Ovary (tissue), 9 donors: ENCODE results near the gene RIPK1. TPM values are rescaled to one million over a fixed set of nuclear protein-coding genes. Genes with fewer than 3 reads are reported as not detected.
"Not testable (repeated sequence)": the region's sequence is repeated elsewhere in the genome, so short reads cannot be mapped to it uniquely, and the experiment has no call there.

Source experiments
- DNase-seq, 5 donors: peaks; one replicate each; pipeline ENCODE4 v3.0.0-alpha.2; 2019 to 2020
- H3K27ac ChIP-seq, 2 donors: fragments of 200-600 bp; one replicate each; pipeline versions ENCODE4 v1.5.1 to v1.8.0; 2019 to 2022
- H3K27me3 ChIP-seq: fragments of 200-600 bp; one replicate; pipeline ENCODE4 v1.8.0; 2022
- H3K36me3 ChIP-seq: fragments of 200-600 bp; sonication (generic); one replicate; pipeline ENCODE4 v1.5.1; 2019
- H3K4me1 ChIP-seq: one replicate; pipeline ENCODE4 v1.8.1; 2013; ENCODE audit warnings: mild to moderate bottlenecking, moderate library complexity; ENCODE audit not compliant: insufficient read depth
- H3K4me3 ChIP-seq: fragments of 200-600 bp; sonication (generic); one replicate; pipeline ENCODE4 v1.5.1; 2017
- H3K9me3 ChIP-seq, 2 donors: fragments of 200-600 bp in 1 of 2; sonication (generic) in 1 of 2; one replicate each; pipeline versions ENCODE4 v1.5.1 to v1.8.1; 2013 to 2019; ENCODE audit warnings: mild to moderate bottlenecking in 1 of 2, moderate library complexity in 1 of 2
- EP300 ChIP-seq: sonication (generic); formaldehyde crosslinking; IDR thresholded peaks from one replicate; pipeline ENCODE4 v1.6.1; 2017; ENCODE audit warnings: antibody characterized with exemption
- POLR2A ChIP-seq: fragments of 450-650 bp; IDR thresholded peaks from one replicate; pipeline ENCODE4 v1.6.1; 2017; ENCODE audit warnings: antibody characterized with exemption, mild to moderate bottlenecking, moderate library complexity
- WGBS, 3 donors: extraction: QIAGEN DNeasy Blood & Tissue Kit in 1 of 3; methylation state at CpG; one replicate each; pipeline versions ENCODE4 v1.1.5 to v1.1.7; 2013 to 2017; 5-methylcytosine and 5-hydroxymethylcytosine counted together
- intact Hi-C, 4 donors: fragments of 100-400 bp; cut with DNase I; formaldehyde crosslinking; loops; one replicate each; pipeline versions ENCODE4 v1.11.0 to v1.15.1; 2022 to 2023
- polyA plus RNA-seq, 2 donors: library from polyadenylated mRNA; stranded (reverse); fragments of 200-250 nt in 1 of 2; fragments of 350-450 nt in 1 of 2; fragmentation: Illumina TruSeq in 1 of 2; extraction: RNeasy Lipid Tissue Mini Kit (QIAGEN cat#74804) in 1 of 2; gene quantifications; one replicate each; pipeline ENCODE4 v1.2.3, GENCODE V29; 2013 to 2014
- total RNA-seq, 7 donors: library from RNA; depleted of rRNA in 2 of 7; stranded (reverse); fragments of >200 nt in 2 of 7; fragmentation: NEBNext Ultra II Directional in 3 of 7; extraction: Animal tissue kit (Norgen Biotek cat#: 25700) in 3 of 7; gene quantifications; one replicate each; pipeline versions ENCODE4 v1.1.0 to v1.2.4, GENCODE V29; 2016 to 2023
- TF ChIP-seq, protein P1 (sequence below), 3 donors: fragments of 450-650 bp in 2 of 3; fragments of 200-600 bp in 1 of 3; IDR thresholded peaks; one replicate each; pipeline versions ENCODE4 v1.5.1 to v1.8.0; 2016 to 2022; ENCODE audit warnings: antibody characterized with exemption in 3 of 3, mild to moderate bottlenecking in 1 of 3
- donor health status: DM: no; HTN: no; CAD: no; lungs with moderate emphysema.
- donor health status: DM: no; HTN: no; CAD: no.
- donor health status: Bipolar disorder and iron deficiency.
- donor health status: DM: yes; HTN: yes; CAD: no.
- donor health status: DM: no; HTN: no; CAD: no.
- donor health status: DM: yes; HTN: yes; CAD: no.

Gene RIPK1
- total and polyA plus RNA-seq, 9 donors: 10.4 to 29.1 (median 15.1) TPM

DNA sequence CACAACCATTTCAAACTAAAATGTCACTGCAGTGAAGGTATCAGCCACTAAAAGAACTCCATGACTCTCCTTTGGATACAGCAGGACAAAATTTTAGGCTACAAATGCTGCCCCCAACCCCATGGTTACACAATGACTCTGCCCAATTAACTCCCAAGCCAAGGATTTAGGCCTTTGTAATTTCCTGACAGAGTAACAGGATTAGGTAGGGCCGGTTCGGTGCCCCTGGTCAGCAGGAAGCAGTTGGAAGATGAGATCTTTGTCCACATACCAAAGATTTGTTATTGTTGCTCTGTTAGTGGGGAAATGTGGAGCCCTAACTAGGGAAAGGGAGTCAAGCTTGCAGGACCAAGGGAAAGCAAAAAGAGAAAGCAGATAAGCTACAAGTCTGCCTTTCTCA, 26.7 kb upstream of the RIPK1 start:
- no peaks in the 10 kb centered on the region for H3K27me3 ChIP-seq
- no peak for TF ChIP-seq EP300
- TF ChIP-seq, protein P1, sequence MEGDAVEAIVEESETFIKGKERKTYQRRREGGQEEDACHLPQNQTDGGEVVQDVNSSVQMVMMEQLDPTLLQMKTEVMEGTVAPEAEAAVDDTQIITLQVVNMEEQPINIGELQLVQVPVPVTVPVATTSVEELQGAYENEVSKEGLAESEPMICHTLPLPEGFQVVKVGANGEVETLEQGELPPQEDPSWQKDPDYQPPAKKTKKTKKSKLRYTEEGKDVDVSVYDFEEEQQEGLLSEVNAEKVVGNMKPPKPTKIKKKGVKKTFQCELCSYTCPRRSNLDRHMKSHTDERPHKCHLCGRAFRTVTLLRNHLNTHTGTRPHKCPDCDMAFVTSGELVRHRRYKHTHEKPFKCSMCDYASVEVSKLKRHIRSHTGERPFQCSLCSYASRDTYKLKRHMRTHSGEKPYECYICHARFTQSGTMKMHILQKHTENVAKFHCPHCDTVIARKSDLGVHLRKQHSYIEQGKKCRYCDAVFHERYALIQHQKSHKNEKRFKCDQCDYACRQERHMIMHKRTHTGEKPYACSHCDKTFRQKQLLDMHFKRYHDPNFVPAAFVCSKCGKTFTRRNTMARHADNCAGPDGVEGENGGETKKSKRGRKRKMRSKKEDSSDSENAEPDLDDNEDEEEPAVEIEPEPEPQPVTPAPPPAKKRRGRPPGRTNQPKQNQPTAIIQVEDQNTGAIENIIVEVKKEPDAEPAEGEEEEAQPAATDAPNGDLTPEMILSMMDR (IDR thresholded peaks at IDR 0.05): no peak
- no peak for TF ChIP-seq POLR2A
- WGBS, 3 donors: 48 to 71% (median 64%) methylated on average over 2 of the region's 2 CpGs
- no peaks in the 10 kb centered on the region for H3K4me1 ChIP-seq
- no peaks in the 10 kb centered on the region for H3K36me3 ChIP-seq
- H3K27ac ChIP-seq: no peak overlapping the region
- H3K4me3 ChIP-seq: no peak overlapping the region
- DNase-seq: no peak
- intact Hi-C loops: no loop called here
- no peaks in the 10 kb centered on the region for H3K9me3 ChIP-seq

DNA sequence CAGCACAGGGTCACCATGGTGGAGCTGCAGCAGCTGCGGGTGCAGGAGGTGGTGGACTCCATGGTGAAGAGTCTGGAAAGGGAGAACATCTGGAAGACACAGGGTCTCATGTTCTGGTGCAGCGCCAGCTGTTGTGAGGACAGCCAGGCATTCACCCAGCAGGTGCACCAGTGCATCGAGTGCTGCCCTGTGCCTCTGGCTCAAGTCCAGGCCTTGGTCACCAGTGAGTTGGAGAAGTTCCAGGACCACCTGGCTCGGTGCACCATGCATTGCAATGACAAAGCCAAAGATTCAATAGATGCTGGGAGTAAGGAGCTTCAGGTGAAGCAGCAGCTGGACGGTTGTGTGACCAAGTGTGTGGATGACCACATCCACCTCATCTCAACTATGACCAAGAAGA, 22.9 kb upstream of the RIPK1 start:
- no peak for DNase-seq
- no peaks in the 10 kb centered on the region for H3K4me1 ChIP-seq
- no peaks in the 10 kb centered on the region for H3K36me3 ChIP-seq
- no peaks in the 10 kb centered on the region for H3K9me3 ChIP-seq
- intact Hi-C loops: loop anchor here in 1 of 4 donors (5.0 kb wide), 1 partner anchor 43 kb away; no protein-coding TSS in a partner anchor
- no peaks in the 10 kb centered on the region for H3K27me3 ChIP-seq
- no peak overlapping the region for H3K4me3 ChIP-seq
- TF ChIP-seq, protein P1 (IDR thresholded peaks at IDR 0.05): no peak
- TF ChIP-seq POLR2A: no peak
- TF ChIP-seq EP300: no peak
- no peak overlapping the region for H3K27ac ChIP-seq
- 61 to 73% (median 63%) methylated on average over 5 of the region's 5 CpGs for WGBS, 3 donors

- no peaks in the 10 kb centered on the region for H3K9me3 ChIP-seq
- no peak for TF ChIP-seq EP300
- TF ChIP-seq POLR2A: no peak
- TF ChIP-seq, protein P1 (IDR thresholded peaks at IDR 0.05): no peak
- no peak overlapping the region for H3K27ac ChIP-seq
- DNase-seq: no peak
- H3K36me3 ChIP-seq: no peaks in the 10 kb centered on the region
- intact Hi-C loops: loop anchor here in 1 of 4 donors (5.0 kb wide), 1 partner anchor 43 kb away; no protein-coding TSS in a partner anchor
- no peaks in the 10 kb centered on the region for H3K27me3 ChIP-seq
- 63 to 75% (median 64%) methylated on average over 1 of the region's 1 CpG for WGBS, 3 donors
- no peak overlapping the region for H3K4me3 ChIP-seq
- no peaks in the 10 kb centered on the region for H3K4me1 ChIP-seq
Observed at GRCh38 chr6:3045777-3046176, 22.5 kb upstream of the RIPK1 start.

DNA sequence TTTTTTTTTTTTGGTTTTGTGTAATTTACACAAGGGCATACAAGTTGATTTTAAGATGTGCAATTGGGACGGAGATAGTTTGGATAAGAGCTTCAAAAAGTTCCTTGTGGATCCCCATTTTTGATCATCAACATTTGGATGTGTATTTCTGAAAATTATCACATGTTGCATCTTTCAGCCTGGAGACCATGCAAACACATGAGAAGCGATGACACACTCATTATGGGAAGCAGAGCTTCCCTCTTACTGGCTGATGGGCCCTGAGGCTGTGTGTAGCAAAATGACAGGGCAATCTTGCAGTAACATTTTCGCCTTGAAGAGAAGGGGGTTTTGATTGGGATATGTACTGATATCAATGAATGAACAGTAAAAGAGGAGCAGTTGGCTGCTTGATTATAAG, 22.0 kb upstream of the RIPK1 start:
- Histone ChIP-seq H3K4me1 (no peaks in the 10 kb centered on the region), H3K9me3 (no peaks in the 10 kb centered on the region), H3K27me3 (no peaks in the 10 kb centered on the region), H3K27ac (no peak overlapping the region), H3K4me3 (no peak overlapping the region), H3K36me3 (no peaks in the 10 kb centered on the region)
- DNase-seq: no peak
- 80 to 84% (median 84%) methylated on average over 3 of the region's 3 CpGs for WGBS, 3 donors
- TF ChIP-seq EP300 (no peak), POLR2A (no peak)
- TF ChIP-seq, protein P1 (IDR thresholded peaks at IDR 0.05): no peak
- intact Hi-C loops: loop anchor here in 1 of 4 donors (5.0 kb wide), 1 partner anchor 44 kb away; no protein-coding TSS in a partner anchor

DNA sequence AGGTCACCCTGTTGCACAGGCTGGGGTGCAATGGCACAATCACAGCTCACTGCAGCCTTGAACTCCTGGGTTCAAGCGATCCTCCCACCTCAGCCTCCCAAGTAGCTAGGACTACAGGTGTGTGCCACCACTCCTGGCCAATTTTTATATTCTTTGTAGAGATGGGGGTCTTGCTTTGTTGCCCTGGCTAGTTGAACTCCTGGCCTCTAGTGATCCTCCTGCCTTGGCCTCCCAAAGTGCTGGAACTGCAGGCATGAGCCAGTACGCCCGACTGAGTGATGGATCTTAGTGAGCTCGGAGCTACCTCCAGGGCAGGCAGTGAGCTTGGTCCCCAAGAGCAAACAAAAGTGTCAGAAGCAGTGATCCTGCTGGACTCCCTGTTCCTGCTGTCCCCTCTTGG, 20.3 kb upstream of the RIPK1 start:
- DNase-seq, H3K9me3 ChIP-seq, H3K4me1 ChIP-seq, H3K27ac ChIP-seq, H3K4me3 ChIP-seq, H3K27me3 ChIP-seq, H3K36me3 ChIP-seq: not testable (repeated sequence)
- 77 to 98% (median 96%) methylated on average over 4 of the region's 4 CpGs for WGBS, 3 donors
- intact Hi-C loops: loop anchor here in 1 of 4 donors (5.0 kb wide), 1 partner anchor 46 kb away; no protein-coding TSS in a partner anchor
